GM20000 (cell line): ENCODE data around the gene FIBIN.

Experiments used
- DNase-seq: peaks from one replicate; pipeline ENCODE4 v3.0.0; 2012; ENCODE audit warnings: low spot score
- CTCF ChIP-seq: IDR thresholded peaks from 2 replicates; pipeline ENCODE4 v1.5.1; 2012; ENCODE audit warnings: mild to moderate bottlenecking, control low read depth; ENCODE audit errors: extremely low read depth, missing control alignments

The FIBIN gene

GRCh38 chr11:27040302-27041115 lies 46.6 kb downstream of the FIBIN start, which contains the start of gene BBOX1:
Gene BBOX1, plus strand, starts transcription at chr11:27040815. Its CDS starts 14,616 bp downstream, at chr11:27055431.
- no peak for DNase-seq
- TF ChIP-seq CTCF, result no peak

- DNase-seq, result no peak
- TF ChIP-seq CTCF, result no peak
Measured at GRCh38 chr11:27041141-27041899, 47.4 kb downstream of the FIBIN start.
